Kidney glomerular epithelial cell (primary cell): Measurements from ENCODE around the gene ADPRM.
"Not testable (repeated sequence)": the region's sequence is repeated elsewhere in the genome, so short reads cannot be mapped to it uniquely, and the experiment has no call there.

ENCODE experiments used
- DNase-seq: peaks from one replicate; lab custom pipeline; 2025; lab: John Stamatoyannopoulos, UW

The ADPRM gene, protein sequence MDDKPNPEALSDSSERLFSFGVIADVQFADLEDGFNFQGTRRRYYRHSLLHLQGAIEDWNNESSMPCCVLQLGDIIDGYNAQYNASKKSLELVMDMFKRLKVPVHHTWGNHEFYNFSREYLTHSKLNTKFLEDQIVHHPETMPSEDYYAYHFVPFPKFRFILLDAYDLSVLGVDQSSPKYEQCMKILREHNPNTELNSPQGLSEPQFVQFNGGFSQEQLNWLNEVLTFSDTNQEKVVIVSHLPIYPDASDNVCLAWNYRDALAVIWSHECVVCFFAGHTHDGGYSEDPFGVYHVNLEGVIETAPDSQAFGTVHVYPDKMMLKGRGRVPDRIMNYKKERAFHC

GRCh38 chr17:10697092-10698081, at the start of gene ADPRM, which contains the start of gene SCO1:
Gene ADPRM (plus strand): TSS chr17:10697594. CDS start chr17:10704927, 7,333 bp downstream.
Gene SCO1 (minus strand): TSS chr17:10697533. CDS start chr17:10697507, 26 bp downstream.
- peak; percentile 87 for DNase-seq

- no peak for DNase-seq
These were observed 49.0 kb upstream of the ADPRM start for GRCh38 chr17:10648381-10648780.

DNA sequence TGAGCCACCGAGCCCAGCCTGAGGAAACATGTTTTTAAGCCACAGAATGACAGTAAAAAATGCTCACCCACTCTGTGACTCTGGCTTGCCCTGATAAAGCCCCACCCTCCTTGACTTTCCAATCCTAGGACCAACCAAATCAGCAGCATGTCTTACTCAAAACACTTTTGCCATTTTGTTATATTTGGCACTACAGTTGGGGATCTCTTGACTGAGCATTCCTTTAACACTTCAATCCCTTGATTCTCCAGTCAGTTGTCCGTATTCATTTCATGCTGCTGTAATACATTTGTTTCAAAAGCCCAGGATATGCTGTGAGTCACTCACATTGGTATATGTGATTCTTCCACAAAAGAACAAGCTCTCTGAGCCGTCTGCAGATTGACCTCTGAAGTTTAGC, 48.4 kb upstream of the ADPRM start:
- DNase-seq = no peak

- no peak for DNase-seq
These were observed 47.8 kb upstream of the ADPRM start for GRCh38 chr17:10649602-10650001.

- DNase-seq = no peak
These were observed 45.5 kb upstream of the ADPRM start for GRCh38 chr17:10651927-10652326.

GRCh38 chr17:10652984-10653659, 44.3 kb upstream of the ADPRM start:
- DNase-seq = no peak

GRCh38 chr17:10653987-10654386, 43.4 kb upstream of the ADPRM start:
- no peak for DNase-seq

DNA sequence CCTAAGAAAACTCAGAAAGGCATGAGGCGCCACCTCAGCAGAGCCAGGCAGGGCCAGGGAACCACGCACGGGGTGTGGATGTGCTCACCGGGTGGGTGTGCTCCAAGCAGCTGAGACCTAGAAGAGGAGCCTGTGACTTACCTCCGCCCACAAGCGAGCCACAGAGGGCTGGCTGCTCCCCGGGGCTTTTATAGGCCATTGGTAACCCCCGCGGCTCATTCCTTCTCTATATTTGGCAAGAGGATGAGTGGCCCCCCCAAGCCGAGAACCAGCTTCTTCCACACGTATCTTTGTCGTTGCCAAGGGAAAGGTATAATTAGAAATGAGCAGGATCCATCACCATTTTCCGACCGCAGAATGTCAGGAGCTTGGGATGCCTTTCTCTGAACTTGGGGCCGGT, 40.2 kb upstream of the ADPRM start, which contains the start of gene MYH3:
MYH3 (minus strand) TSS at position 162 of the 400 bp plus-strand sequence. CDS start 2,245 bp downstream, outside the sequence.
- no peak for DNase-seq

DNA sequence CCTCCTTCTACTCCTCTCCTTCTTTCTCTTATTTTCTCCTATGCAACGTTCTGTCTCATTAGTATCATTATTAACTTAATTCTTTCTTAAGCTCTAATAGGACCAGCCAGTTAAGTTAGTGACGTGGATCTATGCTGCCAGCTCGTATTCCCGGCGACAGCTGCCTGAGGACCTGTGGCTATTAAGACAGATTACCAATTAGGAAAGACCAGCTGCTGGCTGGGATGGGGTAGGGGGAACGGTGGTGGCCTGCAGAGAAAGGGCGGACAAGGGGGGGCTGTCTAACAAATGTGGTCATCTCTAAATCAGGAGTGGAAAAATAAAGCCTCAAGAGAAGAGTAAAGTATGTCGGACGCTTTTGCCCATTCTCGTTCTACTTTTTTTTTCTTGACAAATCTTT, 39.5 kb upstream of the ADPRM start:
- DNase-seq = no peak

GRCh38 chr17:10661437-10661836, 36.0 kb upstream of the ADPRM start:
- no peak for DNase-seq

DNA sequence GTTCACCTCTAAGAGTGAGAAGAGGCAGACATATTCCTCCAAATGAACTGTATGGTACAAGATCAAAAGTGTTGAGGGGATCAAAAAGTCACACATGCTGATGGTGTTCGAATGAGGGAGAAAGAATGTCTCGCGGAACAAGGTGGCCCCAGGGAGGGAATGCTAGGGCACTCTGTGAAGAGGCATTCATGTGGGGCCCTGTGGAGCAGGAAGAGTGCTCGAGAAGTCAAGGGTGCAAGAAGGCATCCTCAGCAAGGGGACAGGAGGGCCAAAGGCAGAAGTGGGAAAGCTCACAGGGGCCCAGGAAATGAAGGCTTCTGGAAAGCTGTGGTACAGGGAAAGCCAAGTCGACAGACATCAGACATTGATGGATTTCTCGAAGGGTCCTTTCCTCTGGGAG, 34.2 kb upstream of the ADPRM start:
- DNase-seq = no peak

GRCh38 chr17:10664571-10664970, 32.8 kb upstream of the ADPRM start:
- no peak for DNase-seq

- DNase-seq = no peak
These were observed 30.5 kb upstream of the ADPRM start for GRCh38 chr17:10666906-10667305.

DNA sequence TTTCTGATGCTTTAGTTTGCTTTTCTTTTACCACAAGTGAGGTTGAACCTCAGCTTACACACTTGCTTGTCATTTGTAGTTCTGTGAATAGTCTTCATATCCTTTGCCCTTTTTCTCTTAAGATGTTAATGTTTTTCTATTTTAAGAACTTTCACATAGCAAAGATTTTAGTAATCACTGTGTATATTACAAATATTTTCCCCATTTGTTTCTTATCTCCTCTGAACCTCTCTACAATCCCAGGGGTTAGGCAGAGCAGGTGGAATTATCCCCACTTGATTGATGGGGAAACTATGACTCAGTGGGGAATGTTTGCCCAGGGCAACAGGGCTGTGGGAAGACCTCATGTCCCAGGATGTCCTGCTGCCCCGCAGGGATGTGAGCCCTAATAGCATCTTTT, 28.6 kb upstream of the ADPRM start:
- no peak for DNase-seq

DNA sequence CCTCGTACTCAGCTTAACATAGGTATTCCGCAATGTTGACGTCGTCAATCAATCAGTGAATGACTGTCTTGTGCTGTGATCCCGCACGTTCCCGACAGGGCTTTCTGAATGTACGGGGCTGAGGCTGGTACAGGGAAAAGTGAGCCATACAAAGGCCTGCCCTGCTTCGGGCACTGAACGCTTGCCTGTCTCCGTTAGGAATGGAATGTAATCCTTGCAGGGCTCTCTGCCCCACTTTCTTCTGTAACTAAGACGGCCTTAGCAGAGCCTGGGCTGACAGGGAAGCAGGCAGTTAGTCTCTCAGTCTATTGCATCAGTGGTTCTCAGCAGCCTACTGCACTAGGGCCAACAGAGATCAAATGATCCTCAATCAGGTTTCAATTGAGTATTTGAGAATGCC, 24.1 kb upstream of the ADPRM start:
- no peak for DNase-seq

DNA sequence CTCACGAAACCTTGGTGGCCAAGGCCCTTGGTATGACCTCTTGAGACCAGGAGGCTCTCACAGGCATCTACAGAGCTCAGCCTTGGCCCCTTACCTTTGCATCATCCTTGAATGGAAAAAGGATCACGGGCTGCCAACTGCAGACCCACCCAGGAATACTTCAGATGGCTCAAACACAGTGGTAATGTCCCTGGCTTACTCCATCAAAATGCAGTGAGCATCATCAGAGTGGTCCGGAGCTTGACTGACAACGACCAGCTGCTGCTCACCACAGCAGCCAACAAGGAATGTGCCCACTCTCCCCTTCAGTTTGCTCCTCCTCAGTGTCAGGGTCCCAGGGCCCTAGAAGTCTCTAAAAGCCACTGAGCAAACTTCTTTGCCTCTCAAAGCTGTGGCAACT, 22.7 kb upstream of the ADPRM start:
- no peak for DNase-seq

DNA sequence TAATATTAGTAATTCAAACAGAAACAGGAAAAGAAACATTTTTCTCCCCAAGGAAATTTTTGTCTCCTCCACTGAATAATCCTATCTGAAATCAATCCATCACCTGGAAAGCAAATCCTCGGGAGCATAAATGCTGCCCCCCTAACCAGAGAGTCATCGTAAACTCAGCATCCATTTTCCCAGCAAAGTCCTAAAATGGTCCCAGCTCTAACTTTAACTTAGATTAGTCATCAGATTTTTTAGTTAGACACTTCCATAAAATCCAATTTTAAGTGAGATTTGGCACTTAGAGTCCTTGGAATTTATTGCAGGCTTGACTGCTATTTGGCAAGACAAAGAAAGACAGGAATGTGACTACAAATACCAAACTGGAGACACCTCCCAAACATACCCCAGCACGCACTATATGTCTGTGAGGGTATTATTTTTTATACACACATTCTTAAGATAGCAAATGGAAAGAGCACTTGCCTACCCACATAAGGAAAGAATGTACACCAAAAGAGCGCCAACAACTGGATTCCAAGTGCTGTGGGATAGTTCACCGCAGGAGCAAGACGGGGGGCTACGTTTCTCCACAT, 15.4 kb upstream of the ADPRM start:
- DNase-seq = no peak

- DNase-seq = peak; percentile 4
These were observed 13.5 kb upstream of the ADPRM start for GRCh38 chr17:10683853-10684252.

DNA sequence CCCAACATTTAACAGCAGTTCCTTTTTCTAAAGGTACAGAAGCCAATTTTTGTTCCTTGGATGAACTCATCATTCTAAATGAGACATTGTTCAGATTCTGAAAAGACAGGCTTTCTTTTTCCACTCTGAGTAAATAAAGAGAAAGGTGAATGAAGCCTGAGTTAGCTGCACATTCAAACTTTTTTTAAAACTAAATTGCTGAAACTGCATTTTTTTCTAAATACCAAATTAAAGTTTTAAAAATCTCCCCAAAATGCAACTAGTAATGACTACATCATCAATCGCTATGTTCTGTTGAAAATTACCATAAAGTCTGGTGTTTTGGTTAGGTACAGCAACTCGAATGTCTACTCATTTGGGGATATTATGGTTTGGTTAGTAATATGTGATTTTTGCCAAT, 9.9 kb upstream of the ADPRM start:
- no peak for DNase-seq

- not testable (repeated sequence) for DNase-seq
These were observed 1.5 kb upstream of the ADPRM start for GRCh38 chr17:10695875-10696407.

DNA sequence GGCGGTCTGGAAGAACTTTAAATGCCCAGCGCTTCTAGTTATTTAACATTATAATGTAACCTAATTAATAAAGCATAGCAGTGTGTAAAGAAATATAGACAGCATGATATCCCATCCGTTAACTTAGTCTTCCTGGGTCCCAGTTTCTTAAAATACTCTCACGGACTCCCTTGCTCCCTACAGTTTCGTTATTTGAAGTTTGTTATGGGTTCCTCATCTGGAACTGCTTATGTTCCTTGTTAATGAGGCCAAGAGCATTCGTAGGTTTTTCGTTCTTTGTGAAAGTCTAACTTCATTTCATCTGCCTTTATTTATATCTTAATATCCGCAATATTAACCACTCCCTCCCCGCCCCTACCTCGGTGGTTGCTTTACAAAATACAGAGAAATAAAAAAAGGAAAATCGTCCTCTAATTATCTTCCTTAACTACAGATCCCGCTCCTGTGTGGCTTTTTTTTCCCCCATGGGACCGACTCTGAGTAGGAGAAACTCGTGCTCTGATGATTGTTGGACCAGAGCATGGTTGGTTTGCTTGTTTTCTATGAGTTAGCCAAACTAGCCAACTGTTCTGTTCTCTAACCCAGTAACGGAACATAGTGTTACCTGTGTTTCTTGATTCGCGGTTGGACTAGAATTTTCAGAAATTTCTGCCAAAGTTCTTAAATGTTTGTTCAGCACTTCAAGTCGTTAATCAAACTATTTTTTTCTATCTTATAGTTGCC, 863 bp downstream of the ADPRM start:
- DNase-seq = no peak
